Vagina (tissue), 2 donors: ENCODE data around the gene EVC2. TPM values are rescaled to one million over a fixed set of nuclear protein-coding genes. Genes with fewer than 3 reads are reported as not detected.

Source experiments
- DNase-seq, 2 donors: peaks; one replicate each; pipeline ENCODE4 v3.0.0-alpha.2; 2017; ENCODE audit errors: extremely low spot score in 2 of 2
- H3K27ac ChIP-seq: fragments of 200-600 bp; sonication (generic); one replicate; pipeline ENCODE4 v1.5.1; 2019
- H3K27me3 ChIP-seq: fragments of 200-600 bp; sonication (generic); one replicate; pipeline ENCODE4 v1.5.1; 2019
- H3K36me3 ChIP-seq, 2 donors: fragments of 200-600 bp; sonication (generic); one replicate each; pipeline ENCODE4 v1.5.1; 2017 to 2019
- H3K4me1 ChIP-seq: fragments of 200-600 bp; sonication (generic); one replicate; pipeline ENCODE4 v1.5.1; 2019
- H3K4me3 ChIP-seq, 2 donors: fragments of 200-600 bp; sonication (generic); 1 replicate in 1 of 2; 2 replicates in 1 of 2; pipeline ENCODE4 v1.5.1; 2016 to 2019
- H3K9me3 ChIP-seq: fragments of 200-600 bp; sonication (generic); one replicate; pipeline ENCODE4 v1.5.1; 2019
- CTCF ChIP-seq, 3 experiments: fragments of 450-650 bp in 2 of 3; fragments of 200-600 bp in 1 of 3; sonication (generic) in 1 of 3; IDR thresholded peaks; one replicate each; pipeline ENCODE4 v1.5.1; 2017 to 2019; ENCODE audit warnings: antibody characterized with exemption in 3 of 3, mild to moderate bottlenecking in 2 of 3, moderate library complexity in 2 of 3
- POLR2A ChIP-seq, 2 donors: fragments of 450-650 bp; IDR thresholded peaks; one replicate each; pipeline ENCODE4 v1.6.1; 2017; ENCODE audit warnings: antibody characterized with exemption in 2 of 2, mild to moderate bottlenecking in 2 of 2, moderate library complexity in 2 of 2
- POLR2AphosphoS5 ChIP-seq, 2 donors: sonication (generic); formaldehyde crosslinking; IDR thresholded peaks; one replicate each; pipeline ENCODE4 v1.9.0; 2017; ENCODE audit warnings: antibody characterized with exemption in 2 of 2, mild to moderate bottlenecking in 2 of 2, low read depth in 1 of 2; ENCODE audit not compliant: insufficient read depth in 1 of 2
- intact Hi-C: fragments of 100-400 bp; cut with DNase I; formaldehyde crosslinking; loops from one replicate; pipeline ENCODE4 v1.15.1; 2023
- total RNA-seq: library from RNA; depleted of rRNA; stranded (reverse); fragments of >200 nt; gene quantifications from one replicate; pipeline ENCODE4 v1.2.3, GENCODE V29; 2016

Gene EVC2
- total RNA-seq, 1 donor from 2014 or later = 23.8 TPM

- Histone ChIP-seq H3K4me3 (no peak overlapping the region), H3K27me3 (no peaks in the 10 kb centered on the region), H3K9me3 (no peaks in the 10 kb centered on the region), H3K36me3 (peaks cover 0 to 12% of the 10 kb centered on the region in 2 donors), H3K27ac (no peak overlapping the region), H3K4me1 (no peaks in the 10 kb centered on the region)
- no peak for TF ChIP-seq POLR2AphosphoS5 (IDR thresholded peaks at IDR 0.05; ENCODE audit: insufficient read depth in 1 of 2, low read depth in 1 of 2)
- TF ChIP-seq CTCF (IDR thresholded peaks at IDR 0.05) = no peak
- no peak for TF ChIP-seq POLR2A (IDR thresholded peaks at IDR 0.05)
- DNase-seq = no peak
- intact Hi-C loops = no loop called here
These were observed 149.9 kb downstream of the EVC2 start for GRCh38 chr4:5558502-5558901.

GRCh38 chr4:5554376-5554775 is 154.0 kb downstream of the EVC2 start:
- H3K36me3 ChIP-seq = peaks cover 0 to 19% of the 10 kb centered on the region in 2 donors
- H3K27ac ChIP-seq = no peak overlapping the region
- H3K27me3 ChIP-seq = no peaks in the 10 kb centered on the region
- no peak overlapping the region for H3K4me3 ChIP-seq
- intact Hi-C loops = no loop called here
- no peak for DNase-seq
- H3K9me3 ChIP-seq = no peaks in the 10 kb centered on the region
- no peaks in the 10 kb centered on the region for H3K4me1 ChIP-seq
- TF ChIP-seq CTCF (IDR thresholded peaks at IDR 0.05) (no peak), POLR2AphosphoS5 (IDR thresholded peaks at IDR 0.05; ENCODE audit: insufficient read depth in 1 of 2, low read depth in 1 of 2) (no peak), POLR2A (IDR thresholded peaks at IDR 0.05) (no peak)

GRCh38 chr4:5553801-5554200 is 154.6 kb downstream of the EVC2 start:
- no peak for DNase-seq
- no peaks in the 10 kb centered on the region for H3K27me3 ChIP-seq
- no peaks in the 10 kb centered on the region for H3K4me1 ChIP-seq
- peaks cover 0 to 15% of the 10 kb centered on the region in 2 donors for H3K36me3 ChIP-seq
- no peak overlapping the region for H3K27ac ChIP-seq
- intact Hi-C loops = no loop called here
- TF ChIP-seq POLR2A (IDR thresholded peaks at IDR 0.05) (no peak), POLR2AphosphoS5 (IDR thresholded peaks at IDR 0.05; ENCODE audit: insufficient read depth in 1 of 2, low read depth in 1 of 2) (no peak), CTCF (IDR thresholded peaks at IDR 0.05) (no peak)
- no peak overlapping the region for H3K4me3 ChIP-seq
- H3K9me3 ChIP-seq = no peaks in the 10 kb centered on the region

- no peaks in the 10 kb centered on the region for H3K9me3 ChIP-seq
- peaks cover 0 to 10% of the 10 kb centered on the region in 2 donors for H3K36me3 ChIP-seq
- intact Hi-C loops = no loop called here
- no peak for TF ChIP-seq POLR2A (IDR thresholded peaks at IDR 0.05)
- TF ChIP-seq CTCF (IDR thresholded peaks at IDR 0.05) = no peak
- TF ChIP-seq POLR2AphosphoS5 (IDR thresholded peaks at IDR 0.05; ENCODE audit: insufficient read depth in 1 of 2, low read depth in 1 of 2) = no peak
- no peak overlapping the region for H3K27ac ChIP-seq
- H3K4me1 ChIP-seq = no peaks in the 10 kb centered on the region
- H3K27me3 ChIP-seq = no peaks in the 10 kb centered on the region
- H3K4me3 ChIP-seq = no peak overlapping the region
- peak in 1 of 2 donors; percentile 2 for DNase-seq
These were observed 155.9 kb downstream of the EVC2 start for GRCh38 chr4:5552451-5552850.

- Histone ChIP-seq H3K36me3 (peaks cover 0 to 4% of the 10 kb centered on the region in 2 donors), H3K4me3 (no peak overlapping the region), H3K27ac (no peak overlapping the region), H3K9me3 (no peaks in the 10 kb centered on the region), H3K27me3 (no peaks in the 10 kb centered on the region), H3K4me1 (no peaks in the 10 kb centered on the region)
- TF ChIP-seq CTCF (IDR thresholded peaks at IDR 0.05) (no peak), POLR2AphosphoS5 (IDR thresholded peaks at IDR 0.05; ENCODE audit: insufficient read depth in 1 of 2, low read depth in 1 of 2) (no peak), POLR2A (IDR thresholded peaks at IDR 0.05) (no peak)
- intact Hi-C loops = no loop called here
- peak; percentile 67 to 77 for DNase-seq
These were observed 160.6 kb downstream of the EVC2 start for GRCh38 chr4:5547651-5548249.
